Measurements from ENCODE around the gene ZNF296.

The ZNF296 gene

GRCh38 chr19:45058622-45059159, 17.6 kb downstream of the ZNF296 start:
- DNase-seq (ENCODE audit: low read depth), result no peak

GRCh38 chr19:45057444-45057843, 18.8 kb downstream of the ZNF296 start:
- DNase-seq (ENCODE audit: low read depth), result no peak

GRCh38 chr19:45056831-45057230, 19.4 kb downstream of the ZNF296 start:
- DNase-seq (ENCODE audit: low read depth), result no peak

- no peak for DNase-seq (ENCODE audit: low read depth)
Measured at GRCh38 chr19:45051929-45052579, 24.2 kb downstream of the ZNF296 start.

- DNase-seq (ENCODE audit: low read depth), result no peak
Measured at GRCh38 chr19:45050036-45050435, 26.2 kb downstream of the ZNF296 start.

- no peak for DNase-seq (ENCODE audit: low read depth)
Measured at GRCh38 chr19:45049073-45049736, 27.1 kb downstream of the ZNF296 start.

GRCh38 chr19:45047188-45047797, 29.0 kb downstream of the ZNF296 start:
- DNase-seq (ENCODE audit: low read depth), result no peak

GRCh38 chr19:45046355-45046754, 29.9 kb downstream of the ZNF296 start:
- no peak for DNase-seq (ENCODE audit: low read depth)

- DNase-seq (ENCODE audit: low read depth), result no peak
Measured at GRCh38 chr19:45045671-45046353, 30.5 kb downstream of the ZNF296 start.

GRCh38 chr19:45041125-45041524, 35.2 kb downstream of the ZNF296 start:
- no peak for DNase-seq (ENCODE audit: low read depth)

GRCh38 chr19:45040059-45040771, 36.1 kb downstream of the ZNF296 start:
- DNase-seq (ENCODE audit: low read depth), result no peak

- DNase-seq (ENCODE audit: low read depth), result peak; percentile 76
Measured at GRCh38 chr19:45038931-45039893, 37.1 kb downstream of the ZNF296 start, which contains the start of gene CLASRP. Gene CLASRP (plus strand): TSS chr19:45039045. CDS start chr19:45040213, 1,168 bp downstream.

GRCh38 chr19:45037393-45038169, 38.7 kb downstream of the ZNF296 start:
- no peak for DNase-seq (ENCODE audit: low read depth)

GRCh38 chr19:45035755-45036154, 40.5 kb downstream of the ZNF296 start:
- DNase-seq (ENCODE audit: low read depth), result no peak

- DNase-seq (ENCODE audit: low read depth), result no peak
Measured at GRCh38 chr19:45032421-45032820, 43.9 kb downstream of the ZNF296 start.

GRCh38 chr19:45030825-45031224, 45.5 kb downstream of the ZNF296 start:
- no peak for DNase-seq (ENCODE audit: low read depth)

GRCh38 chr19:45027371-45027770, 48.9 kb downstream of the ZNF296 start:
- DNase-seq (ENCODE audit: low read depth), result no peak

GRCh38 chr19:45025264-45025663, 51.0 kb downstream of the ZNF296 start:
- DNase-seq (ENCODE audit: low read depth), result no peak

GRCh38 chr19:45023048-45023447, 53.2 kb downstream of the ZNF296 start:
- DNase-seq (ENCODE audit: low read depth), result no peak

GRCh38 chr19:45021971-45022370, 54.3 kb downstream of the ZNF296 start:
- DNase-seq (ENCODE audit: low read depth), result no peak
